ENCODE data around the gene KDF1. TPM values are rescaled to one million over a fixed set of nuclear protein-coding genes. Genes with fewer than 3 reads are reported as not detected.

The KDF1 gene
- total and polyA plus RNA-seq, 2 of the 13 experiments (the other 11 are each of a cell fraction or from before 2014, with no cell fraction given) = 1.9 to 4.9 TPM

GRCh38 chr1:26993237-26994019 is 33.2 kb upstream of the KDF1 start, which contains the start of gene TRNP1:
Gene TRNP1 (plus strand): TSS chr1:26993692. CDS start chr1:26993787, 95 bp downstream.
- Histone ChIP-seq H2AFZ (ENCODE audit: low read length) (no peak within 1 kb of the TSS), H3K4me2 (ENCODE audit: low read depth, low read length) (peak within 1 kb of the TSS; percentile 99), H3K9ac (ENCODE audit: insufficient read depth, low read depth, low read length) (peak within 1 kb of the TSS; percentile 95), H3K27me3 (ENCODE audit: control insufficient read depth in 1 of 2, insufficient read depth in 2 of 2, low read length in 2 of 2) (no peaks in the 10 kb centered on the region; a peak in 1 of 5 replicates), H3K4me1 (ENCODE audit: insufficient read depth, low read length) (peaks cover 72% of the 10 kb centered on the region), H3K79me2 (ENCODE audit: insufficient read depth, low read length) (peaks cover 34% of the 10 kb centered on the region), H3K9me3 (ENCODE audit: low read length) (no peaks in the 10 kb centered on the region), H4K20me1 (ENCODE audit: insufficient read depth, low read length) (peaks cover 41% of the 10 kb centered on the region), H3K4me3 (replicated peaks in 1 of 3; ENCODE audit: insufficient read depth in 1 of 3, low read depth in 2 of 3, low read length in 3 of 3) (peak within 1 kb of the TSS; percentile 92 to 97 (median 96)), H3K27ac (ENCODE audit: extremely low read length, insufficient read depth, low read length) (peak within 1 kb of the TSS; percentile 100), H3K36me3 (replicated peaks in 1 of 2; ENCODE audit: control insufficient read depth in 1 of 2, insufficient read depth in 2 of 2, low read length in 2 of 2) (0 out of 5 replicates have a peak, but pooled peaks cover 1 to 3% of the 10 kb centered on the region in 2 experiments)
- BruUV-seq (replicated peaks) = no TSS peak
- DNase-seq (ENCODE audit: low spot score) (peak; percentile 88), FAIRE-seq (peak; percentile 68), ATAC-seq (peak; percentile 54)
- 2% methylated on average over 19 of the region's 61 CpGs for WGBS (ENCODE audit: low lambda C conversion rate)
- in situ Hi-C loops (cut with HindIII; ENCODE audit: extremely low pct_ligation_motif_present, low pct_unique_long_range_greater_than_20kb) (loop anchor here (5.0 kb wide), 1 partner anchor 81 kb away; the partner anchor contains the start of gene NR0B2), intact Hi-C loops (cut with micrococcal nuclease; ENCODE audit: unreplicated experiment) (loop anchor here (1.0 kb wide), 1 partner anchor 79 kb away; no protein-coding TSS in a partner anchor)
- ChIA-PET POLR2A (interaction anchor here (0.7 to 12.9 kb wide), 23 partner anchors 9 to 533 kb away, joined by 3 to 253 read pairs (median 5); partner anchors contain the start of genes GPATCH3, GPN2, KDF1 and NR0B2), CTCF (ENCODE audit: low intra/inter-chr PET ratio, low total read pairs) (no interaction called here)
- TF ChIP-seq ZNF326 (CRISPR knock-in tag; IDR thresholded peaks at IDR 0.05; ENCODE audit: borderline replicate concordance) (no peak), ATF7-NPFF (CRISPR knock-in tag; IDR thresholded peaks at IDR 0.05; ENCODE audit: low read depth) (peak; percentile 30; the same call in 1 of the 2 replicates), RBM22 (optimal IDR thresholded peaks at IDR 0.05; ENCODE audit: low read length) (no peak), ZNF646 (CRISPR knock-in tag; IDR thresholded peaks at IDR 0.05) (no peak; the same call in 1 of the 2 replicates), PAX8 (CRISPR knock-in tag; IDR thresholded peaks at IDR 0.05; ENCODE audit: borderline replicate concordance) (no peak), YY1 (IDR thresholded peaks at IDR 0.05; ENCODE audit: insufficient read depth, insufficient replicate concordance, low read depth, low read length) (peak; percentile 67), NR2F2 (IDR thresholded peaks at IDR 0.05; ENCODE audit: borderline replicate concordance, low read depth) (peak; percentile 82), ZSCAN30 (CRISPR knock-in tag; IDR thresholded peaks at IDR 0.05) (no peak), HCFC1 (IDR thresholded peaks at IDR 0.05; ENCODE audit: low read depth, low read length) (no peak), SMARCC2 (IDR thresholded peaks at IDR 0.05) (no peak), NCOA5 (CRISPR knock-in tag; IDR thresholded peaks at IDR 0.05) (no peak), HNRNPH1 (optimal IDR thresholded peaks at IDR 0.05; ENCODE audit: low read depth, low read length) (peak; percentile 99), U2AF1 (optimal IDR thresholded peaks at IDR 0.05; ENCODE audit: low read depth, low read length) (no peak), ZIK1 (CRISPR knock-in tag; IDR thresholded peaks at IDR 0.05; ENCODE audit: borderline replicate concordance, low read depth) (peak; percentile 91), POGZ (CRISPR knock-in tag; IDR thresholded peaks at IDR 0.05) (peak; percentile 30; the same call in 1 of the 2 replicates)
- TF ChIP-seq, protein P1, sequence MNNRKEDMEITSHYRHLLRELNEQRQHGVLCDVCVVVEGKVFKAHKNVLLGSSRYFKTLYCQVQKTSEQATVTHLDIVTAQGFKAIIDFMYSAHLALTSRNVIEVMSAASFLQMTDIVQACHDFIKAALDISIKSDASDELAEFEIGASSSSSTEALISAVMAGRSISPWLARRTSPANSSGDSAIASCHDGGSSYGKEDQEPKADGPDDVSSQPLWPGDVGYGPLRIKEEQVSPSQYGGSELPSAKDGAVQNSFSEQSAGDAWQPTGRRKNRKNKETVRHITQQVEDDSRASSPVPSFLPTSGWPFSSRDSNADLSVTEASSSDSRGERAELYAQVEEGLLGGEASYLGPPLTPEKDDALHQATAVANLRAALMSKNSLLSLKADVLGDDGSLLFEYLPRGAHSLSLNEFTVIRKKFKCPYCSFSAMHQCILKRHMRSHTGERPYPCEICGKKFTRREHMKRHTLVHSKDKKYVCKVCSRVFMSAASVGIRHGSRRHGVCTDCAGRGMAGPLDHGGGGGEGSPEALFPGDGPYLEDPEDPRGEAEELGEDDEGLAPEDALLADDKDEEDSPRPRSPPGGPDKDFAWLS (CRISPR knock-in tag; IDR thresholded peaks at IDR 0.05; ENCODE audit: borderline replicate concordance) = no peak
